Muscle of back (tissue), 13 donors: ENCODE measurements around the gene COX8A. TPM values are rescaled to one million over a fixed set of nuclear protein-coding genes. Genes with fewer than 3 reads are reported as not detected.
A peak's percentile ranks its signal among the peaks of the same experiment; 100 is the strongest.

Source experiments
- DNase-seq, 3 donors: peaks; one replicate each; pipeline versions ENCODE4 v3.0.0 to v3.0.0-alpha.2; 2013
- long read RNA-seq, 9 donors: transcript quantifications; one replicate each; lab custom pipeline, GENCODE V29; 2026
- polyA plus RNA-seq, 10 donors: library from polyadenylated mRNA; unstranded; fragments of 120-200 nt; gene quantifications; one replicate each; pipeline ENCODE4 v1.2.1, GENCODE V29; 2013; ENCODE audit not compliant: insufficient read length in 10 of 10

The COX8A gene
- polyA plus RNA-seq, result 100 to 1,000 TPM; 193 to 294 (median 224) TPM
- long read RNA-seq, donor 1, transcript COX8A-201 (2 exons, 507 nt), result major isoform, 276 of 296 reads
- long read RNA-seq, donor 1, partial matches to known transcripts, result 20 of 296 reads
- long read RNA-seq, donor 1, other reads (novel, unspliced or antisense), result 0 of 296 reads
- long read RNA-seq, donor 2, transcript COX8A-201 (2 exons, 507 nt), result major isoform, 221 of 232 reads
- long read RNA-seq, donor 2, partial matches to known transcripts, result 11 of 232 reads
- long read RNA-seq, donor 2, other reads (novel, unspliced or antisense), result 0 of 232 reads
- long read RNA-seq, donor 3, result 0 reads
- long read RNA-seq, donor 4, transcript COX8A-201 (2 exons, 507 nt), result major isoform, 181 of 198 reads
- long read RNA-seq, donor 4, partial matches to known transcripts, result 17 of 198 reads
- long read RNA-seq, donor 4, other reads (novel, unspliced or antisense), result 0 of 198 reads
- long read RNA-seq, donor 5, transcript COX8A-201 (2 exons, 507 nt), result major isoform, 390 of 413 reads
- long read RNA-seq, donor 5, partial matches to known transcripts, result 23 of 413 reads
- long read RNA-seq, donor 5, other reads (novel, unspliced or antisense), result 0 of 413 reads
- long read RNA-seq, donor 6, transcript COX8A-201 (2 exons, 507 nt), result major isoform, 287 of 312 reads
- long read RNA-seq, donor 6, partial matches to known transcripts, result 25 of 312 reads
- long read RNA-seq, donor 6, other reads (novel, unspliced or antisense), result 0 of 312 reads
- long read RNA-seq, donor 7, transcript COX8A-201 (2 exons, 507 nt), result major isoform, 151 of 165 reads
- long read RNA-seq, donor 7, partial matches to known transcripts, result 14 of 165 reads
- long read RNA-seq, donor 7, other reads (novel, unspliced or antisense), result 0 of 165 reads
- long read RNA-seq, donor 8, transcript COX8A-201 (2 exons, 507 nt), result major isoform, 198 of 215 reads
- long read RNA-seq, donor 8, partial matches to known transcripts, result 17 of 215 reads
- long read RNA-seq, donor 8, other reads (novel, unspliced or antisense), result 0 of 215 reads
- long read RNA-seq, donor 9, transcript COX8A-201 (2 exons, 507 nt), result major isoform, 40 of 40 reads
- long read RNA-seq, donor 9, partial matches to known transcripts, result 0 of 40 reads
- long read RNA-seq, donor 9, other reads (novel, unspliced or antisense), result 0 of 40 reads

- peak; percentile 99 to 100 (median 100) for DNase-seq
These were observed at the start of gene COX8A for GRCh38 chr11:63974259-63975143. COX8A (plus strand) TSS chr11:63974620; CDS start chr11:63974681, 61 bp downstream.

- no peak for DNase-seq
These were observed 44.8 kb upstream of the COX8A start for GRCh38 chr11:63929616-63930015.

GRCh38 chr11:63931045-63931444 is 43.4 kb upstream of the COX8A start:
- DNase-seq, result peak in 1 of 3 donors; percentile 76

- DNase-seq, result no peak
These were observed 42.5 kb upstream of the COX8A start for GRCh38 chr11:63931876-63932275.

- DNase-seq, result no peak
These were observed 41.0 kb upstream of the COX8A start for GRCh38 chr11:63933459-63933858.

- DNase-seq, result no peak
These were observed 36.5 kb upstream of the COX8A start for GRCh38 chr11:63937713-63938478.

- DNase-seq, result peak; percentile 92 to 97 (median 93)
These were observed 35.7 kb upstream of the COX8A start, which contains the start of gene NAA40 for GRCh38 chr11:63938479-63939396. NAA40 (plus strand) TSS chr11:63939002; CDS start chr11:63939097, 95 bp downstream.

GRCh38 chr11:63939397-63939891 is 35.0 kb upstream of the COX8A start:
- DNase-seq, result peak in 1 of 3 donors; percentile 59

- DNase-seq, result no peak
These were observed 33.6 kb upstream of the COX8A start for GRCh38 chr11:63940786-63941185.

GRCh38 chr11:63941901-63942300 is 32.5 kb upstream of the COX8A start:
- DNase-seq, result no peak

GRCh38 chr11:63942803-63943202 is 31.6 kb upstream of the COX8A start:
- no peak for DNase-seq

- DNase-seq, result peak; percentile 56 to 69 (median 68)
These were observed 29.4 kb upstream of the COX8A start for GRCh38 chr11:63944987-63945386.

GRCh38 chr11:63945477-63946163 is 28.8 kb upstream of the COX8A start:
- DNase-seq, result peak; percentile 66 to 90 (median 79)

GRCh38 chr11:63951779-63952536 is 22.5 kb upstream of the COX8A start:
- no peak for DNase-seq

GRCh38 chr11:63952570-63952969 is 21.9 kb upstream of the COX8A start:
- DNase-seq, result no peak

GRCh38 chr11:63958008-63958407 is 16.4 kb upstream of the COX8A start:
- no peak for DNase-seq
